K562 (cell line): ENCODE measurements around the gene ITPR3. TPM values are rescaled to one million over a fixed set of nuclear protein-coding genes. Genes with fewer than 3 reads are reported as not detected.

Experiments
- MTA1 ChIP-seq: fragments of 450-650 bp; IDR thresholded peaks from 2 replicates; pipeline ENCODE4 v1.6.1; 2017; ENCODE audit warnings: borderline replicate concordance
- POLR3G ChIP-seq: IDR thresholded peaks from 2 replicates; pipeline ENCODE4 v1.6.1; 2011; ENCODE audit not compliant: insufficient read length, insufficient replicate concordance; ENCODE audit errors: extremely low read depth
- polyA plus RNA-seq, 8 experiments: library from polyadenylated mRNA; depleted of rRNA in 4 of 8; stranded (reverse) in 5 of 8; unstranded in 3 of 8; fragments of >200 nt; fragmentation: Nextera tagmentation in 2 of 8; fragmentation: Illumina TruSeq in 1 of 8; extraction: Ambion mirVana in 2 of 8; extraction: Trizol in 1 of 8; gene quantifications; 2 replicates each; pipeline versions ENCODE4 v1.2.1 to v1.2.3, GENCODE V29; 2011 to 2014; ENCODE audit warnings: inconsistent platforms in 1 of 8, missing spikeins in 1 of 8
- total RNA-seq, 7 experiments: library from RNA; depleted of rRNA in 6 of 7; stranded (reverse); fragments of >200 nt in 6 of 7; fragmentation: Illumina TruSeq in 2 of 7; extraction: Trizol in 2 of 7; gene quantifications; 2 replicates each; pipeline versions ENCODE4 v1.2.1 to v1.2.3, GENCODE V29; 2011 to 2021; ENCODE audit warnings: low replicate concordance in 1 of 7
- TF ChIP-seq, protein P1 (sequence below): sonication (generic); formaldehyde crosslinking; IDR thresholded peaks from 2 replicates; pipeline ENCODE4 v1.8.0; 2022; ENCODE audit warnings: mild to moderate bottlenecking, missing genetic modification reagents
- TF ChIP-seq, protein P2 (sequence below): fragments of 250-450 bp; sonication (Bioruptor Pico); IDR thresholded peaks from 2 replicates; pipeline ENCODE4 v1.8.0; 2022; ENCODE audit warnings: inconsistent platforms

The ITPR3 gene
- total and polyA plus RNA-seq, 9 of the 15 experiments (the other 6 are each of a cell fraction or from before 2014, with no cell fraction given) = 0.39 to 35.7 (median 13.2) TPM

DNA sequence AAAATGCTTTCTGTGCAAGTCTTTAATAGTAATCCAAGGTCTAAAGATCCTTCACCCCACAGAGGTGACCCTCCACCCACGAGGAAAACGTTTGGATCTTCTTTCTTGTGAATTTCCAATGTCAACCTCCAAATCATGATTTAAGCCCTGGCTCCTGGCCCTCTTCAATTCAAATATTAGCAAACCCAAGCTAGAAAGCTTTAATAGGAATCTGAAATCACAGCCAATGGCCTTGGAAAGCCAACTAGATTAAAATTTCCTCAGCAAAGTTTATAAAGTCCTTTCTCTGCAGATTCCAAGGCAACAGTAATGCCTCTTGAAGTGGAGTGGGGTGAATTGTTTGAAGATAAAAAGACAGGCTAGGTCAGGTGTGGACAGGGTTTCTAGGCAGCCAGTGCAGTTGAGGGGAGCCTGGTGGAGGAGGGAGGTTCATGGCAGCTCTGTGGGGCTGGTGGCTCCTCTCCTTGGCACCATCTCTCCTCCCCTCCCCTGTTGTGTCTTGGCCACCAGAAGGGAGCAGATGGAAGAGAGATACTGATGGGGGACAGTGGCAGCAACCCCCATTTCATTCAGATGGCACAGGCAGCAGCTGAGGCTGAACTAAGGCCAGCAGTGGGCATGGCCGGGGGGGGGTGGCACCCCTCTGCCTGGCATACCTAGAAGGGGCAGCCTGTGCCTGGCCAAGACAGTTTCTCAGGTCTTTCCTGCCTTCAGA lies 102.4 kb downstream of the ITPR3 start (continued):
- TF ChIP-seq, protein P1, sequence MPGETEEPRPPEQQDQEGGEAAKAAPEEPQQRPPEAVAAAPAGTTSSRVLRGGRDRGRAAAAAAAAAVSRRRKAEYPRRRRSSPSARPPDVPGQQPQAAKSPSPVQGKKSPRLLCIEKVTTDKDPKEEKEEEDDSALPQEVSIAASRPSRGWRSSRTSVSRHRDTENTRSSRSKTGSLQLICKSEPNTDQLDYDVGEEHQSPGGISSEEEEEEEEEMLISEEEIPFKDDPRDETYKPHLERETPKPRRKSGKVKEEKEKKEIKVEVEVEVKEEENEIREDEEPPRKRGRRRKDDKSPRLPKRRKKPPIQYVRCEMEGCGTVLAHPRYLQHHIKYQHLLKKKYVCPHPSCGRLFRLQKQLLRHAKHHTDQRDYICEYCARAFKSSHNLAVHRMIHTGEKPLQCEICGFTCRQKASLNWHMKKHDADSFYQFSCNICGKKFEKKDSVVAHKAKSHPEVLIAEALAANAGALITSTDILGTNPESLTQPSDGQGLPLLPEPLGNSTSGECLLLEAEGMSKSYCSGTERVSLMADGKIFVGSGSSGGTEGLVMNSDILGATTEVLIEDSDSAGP (CRISPR knock-in tag) = no peak
- TF ChIP-seq MTA1 (no peak), POLR3G (no peak)
- TF ChIP-seq, protein P2, sequence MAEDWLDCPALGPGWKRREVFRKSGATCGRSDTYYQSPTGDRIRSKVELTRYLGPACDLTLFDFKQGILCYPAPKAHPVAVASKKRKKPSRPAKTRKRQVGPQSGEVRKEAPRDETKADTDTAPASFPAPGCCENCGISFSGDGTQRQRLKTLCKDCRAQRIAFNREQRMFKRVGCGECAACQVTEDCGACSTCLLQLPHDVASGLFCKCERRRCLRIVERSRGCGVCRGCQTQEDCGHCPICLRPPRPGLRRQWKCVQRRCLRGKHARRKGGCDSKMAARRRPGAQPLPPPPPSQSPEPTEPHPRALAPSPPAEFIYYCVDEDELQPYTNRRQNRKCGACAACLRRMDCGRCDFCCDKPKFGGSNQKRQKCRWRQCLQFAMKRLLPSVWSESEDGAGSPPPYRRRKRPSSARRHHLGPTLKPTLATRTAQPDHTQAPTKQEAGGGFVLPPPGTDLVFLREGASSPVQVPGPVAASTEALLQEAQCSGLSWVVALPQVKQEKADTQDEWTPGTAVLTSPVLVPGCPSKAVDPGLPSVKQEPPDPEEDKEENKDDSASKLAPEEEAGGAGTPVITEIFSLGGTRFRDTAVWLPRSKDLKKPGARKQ = no peak
